Astrocyte (in vitro differentiated cells and primary cell): ENCODE results near the gene FAM210A. TPM values are rescaled to one million over a fixed set of nuclear protein-coding genes. Genes with fewer than 3 reads are reported as not detected.
"Not testable (repeated sequence)": the region's sequence is repeated elsewhere in the genome, so short reads cannot be mapped to it uniquely, and the experiment has no call there.

Experiments used
- DNase-seq: peaks from one replicate; pipeline ENCODE4 v3.0.0-alpha.2; 2010; ENCODE audit warnings: low read depth
- FAIRE-seq: peaks from 2 replicates; lab custom pipeline; 2011; peaks lifted over from hg19 to GRCh38; lab: Jason Lieb, UNC
- H2AFZ ChIP-seq: 2 replicates; pipeline ENCODE4 v1.6.0; 2012; ENCODE audit warnings: low read depth, low read length, inconsistent platforms
- H3K27ac ChIP-seq: 2 replicates; pipeline ENCODE4 v1.5.1; 2011; ENCODE audit warnings: low read depth, low read length, inconsistent platforms
- H3K27me3 ChIP-seq: 2 replicates; pipeline ENCODE4 v1.6.0; 2011; ENCODE audit warnings: low read length, inconsistent platforms; ENCODE audit not compliant: insufficient read depth
- H3K36me3 ChIP-seq: 2 replicates; pipeline ENCODE4 v1.5.1; 2011; ENCODE audit warnings: low read length, inconsistent platforms; ENCODE audit not compliant: insufficient read depth
- H3K4me1 ChIP-seq: 2 replicates; pipeline ENCODE4 v1.5.1; 2011; ENCODE audit warnings: low read length, inconsistent platforms; ENCODE audit not compliant: insufficient read depth
- H3K4me2 ChIP-seq: 2 replicates; pipeline ENCODE4 v1.6.0; 2012; ENCODE audit warnings: low read length, inconsistent platforms
- H3K4me3 ChIP-seq: 2 replicates; pipeline ENCODE4 v1.5.1; 2011; ENCODE audit warnings: low read depth, mild to moderate bottlenecking, low read length, inconsistent platforms; ENCODE audit not compliant: insufficient read depth
- H3K79me2 ChIP-seq: 2 replicates; pipeline ENCODE4 v1.6.0; 2012; ENCODE audit warnings: mild to moderate bottlenecking, low read length, inconsistent platforms; ENCODE audit not compliant: insufficient read depth
- H3K9ac ChIP-seq: 2 replicates; pipeline ENCODE4 v1.6.0; 2012; ENCODE audit warnings: mild to moderate bottlenecking, low read length, inconsistent platforms
- H3K9me3 ChIP-seq: 2 replicates; pipeline ENCODE4 v1.5.1; 2012; ENCODE audit warnings: low read depth, mild to moderate bottlenecking, low read length, inconsistent platforms; ENCODE audit not compliant: insufficient read depth
- H4K20me1 ChIP-seq: 2 replicates; pipeline ENCODE4 v1.6.0; 2012; ENCODE audit warnings: low read length, inconsistent platforms; ENCODE audit not compliant: insufficient read depth
- H3K27ac Mint-ChIP-seq: one replicate; pipeline ENCODE4 v1.8.0; 2021; ENCODE audit warnings: mild to moderate bottlenecking, mixed read lengths; ENCODE audit not compliant: unreplicated experiment
- H3K27me3 Mint-ChIP-seq: one replicate; pipeline ENCODE4 v1.8.0; 2021; ENCODE audit warnings: low read depth, mixed read lengths; ENCODE audit not compliant: unreplicated experiment
- H3K36me3 Mint-ChIP-seq: one replicate; pipeline ENCODE4 v1.8.0; 2021; ENCODE audit warnings: low read depth, mixed read lengths; ENCODE audit not compliant: unreplicated experiment
- H3K4me1 Mint-ChIP-seq: one replicate; pipeline ENCODE4 v1.8.0; 2021; ENCODE audit warnings: low read depth, mixed read lengths; ENCODE audit not compliant: unreplicated experiment
- H3K4me3 Mint-ChIP-seq: one replicate; pipeline ENCODE4 v1.8.0; 2021; ENCODE audit warnings: mild to moderate bottlenecking, moderate library complexity, mixed read lengths; ENCODE audit not compliant: unreplicated experiment
- H3K9me3 Mint-ChIP-seq: one replicate; pipeline ENCODE4 v1.8.0; 2021; ENCODE audit warnings: mild to moderate bottlenecking, mixed read lengths; ENCODE audit not compliant: unreplicated experiment
- CTCF ChIP-seq: IDR thresholded peaks from 2 replicates; pipeline ENCODE4 v1.5.1; 2011; ENCODE audit warnings: low read depth, mild to moderate bottlenecking, inconsistent platforms, low read length, moderate library complexity; ENCODE audit not compliant: insufficient read depth
- EZH2 ChIP-seq: IDR thresholded peaks from 2 replicates; pipeline ENCODE4 v1.6.1; 2012; ENCODE audit warnings: mild to moderate bottlenecking, low read length, inconsistent platforms; ENCODE audit not compliant: insufficient read depth
- total RNA-seq: library from RNA; stranded (reverse); gene quantifications from 2 replicates; pipeline ENCODE4 v1.2.1, GENCODE V29; 2021

The FAM210A gene
- total RNA-seq, 1 donor from 2014 or later = 21.9 TPM

- Histone ChIP-seq H4K20me1 (peaks cover 34% of the 10 kb centered on the region), H3K79me2 (peaks cover 37% of the 10 kb centered on the region)
- not testable (repeated sequence) for H3K9me3 ChIP-seq, H3K27ac ChIP-seq, H3K4me1 Mint-ChIP-seq, H3K27me3 Mint-ChIP-seq, H3K36me3 ChIP-seq, DNase-seq, H3K27me3 ChIP-seq, H3K4me1 ChIP-seq, H3K4me3 Mint-ChIP-seq, H2AFZ ChIP-seq, H3K4me3 ChIP-seq, H3K27ac Mint-ChIP-seq, H3K9ac ChIP-seq, FAIRE-seq, H3K4me2 ChIP-seq
- Mint-ChIP-seq H3K9me3 (peaks cover 21% of the 10 kb centered on the region), H3K36me3 (peaks cover 21% of the 10 kb centered on the region)
Observed at GRCh38 chr18:13690060-13690459, 36.3 kb downstream of the FAM210A start.

GRCh38 chr18:13688191-13689136 lies 37.9 kb downstream of the FAM210A start:
- Mint-ChIP-seq H3K4me1 (peaks cover 5% of the 10 kb centered on the region), H3K36me3 (peaks cover 21% of the 10 kb centered on the region), H3K27me3 (no peaks in the 10 kb centered on the region), H3K27ac (no peak overlapping the region), H3K9me3 (peaks cover 17% of the 10 kb centered on the region), H3K4me3 (no peak overlapping the region)
- Histone ChIP-seq H3K27me3 (no peaks in the 10 kb centered on the region), H3K36me3 (no peaks in the 10 kb centered on the region), H3K9me3 (no peaks in the 10 kb centered on the region), H3K4me1 (no peaks in the 10 kb centered on the region), H3K4me2 (no peak overlapping the region), H3K27ac (no peak overlapping the region), H4K20me1 (peaks cover 34% of the 10 kb centered on the region), H3K79me2 (peaks cover 50% of the 10 kb centered on the region), H2AFZ (no peak overlapping the region), H3K4me3 (no peak overlapping the region), H3K9ac (no peak overlapping the region)
- no peak for FAIRE-seq
- no peak for TF ChIP-seq EZH2
- no peak for TF ChIP-seq CTCF
- DNase-seq = no peak

DNA sequence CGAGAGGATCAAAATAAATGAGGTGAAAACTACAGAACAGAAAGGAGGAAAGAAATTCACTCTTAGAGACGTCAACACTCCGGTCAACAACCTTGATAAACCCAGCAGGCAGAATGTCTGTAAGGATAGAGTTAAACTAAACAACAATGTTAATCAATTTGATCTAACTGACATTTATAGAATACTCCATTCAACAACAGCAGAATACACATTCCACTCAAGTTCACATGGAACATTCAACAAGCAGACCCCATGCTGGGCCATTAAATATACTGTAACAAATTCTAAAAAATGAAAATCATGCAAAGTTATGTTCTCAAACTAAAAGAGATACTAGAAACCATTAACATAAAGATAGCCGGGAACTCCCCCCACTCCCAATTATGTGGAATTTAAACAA lies 41.8 kb downstream of the FAM210A start:
- Histone ChIP-seq H2AFZ (no peak overlapping the region), H3K4me2 (no peak overlapping the region), H3K9ac (no peak overlapping the region), H3K27ac (no peak overlapping the region), H3K9me3 (no peaks in the 10 kb centered on the region), H3K79me2 (peaks cover 59% of the 10 kb centered on the region), H4K20me1 (peaks cover 34% of the 10 kb centered on the region), H3K36me3 (no peaks in the 10 kb centered on the region), H3K4me1 (no peaks in the 10 kb centered on the region), H3K4me3 (no peak overlapping the region), H3K27me3 (no peaks in the 10 kb centered on the region)
- no peak for DNase-seq
- TF ChIP-seq CTCF = no peak
- no peak for TF ChIP-seq EZH2
- no peak for FAIRE-seq
- Mint-ChIP-seq H3K27me3 (no peaks in the 10 kb centered on the region), H3K36me3 (peaks cover 19% of the 10 kb centered on the region), H3K27ac (no peak overlapping the region), H3K4me1 (peaks cover 5% of the 10 kb centered on the region), H3K4me3 (no peak overlapping the region), H3K9me3 (peaks cover 6% of the 10 kb centered on the region)
